DMS153 treated with DMSO at 0.1 percent for 48 hours (cell line): ENCODE measurements around the gene P4HTM.
A peak's percentile ranks its signal among the peaks of the same experiment; 100 is the strongest.

Experiments
- DNase-seq: peaks from one replicate; lab custom pipeline; 2025; ENCODE audit not compliant: unreplicated experiment; lab: John Stamatoyannopoulos, UW

Gene P4HTM

GRCh38 chr3:49023775-49024174 lies 33.7 kb downstream of the P4HTM start:
- DNase-seq = no peak

GRCh38 chr3:49024449-49024848 lies 34.4 kb downstream of the P4HTM start:
- no peak for DNase-seq

DNA sequence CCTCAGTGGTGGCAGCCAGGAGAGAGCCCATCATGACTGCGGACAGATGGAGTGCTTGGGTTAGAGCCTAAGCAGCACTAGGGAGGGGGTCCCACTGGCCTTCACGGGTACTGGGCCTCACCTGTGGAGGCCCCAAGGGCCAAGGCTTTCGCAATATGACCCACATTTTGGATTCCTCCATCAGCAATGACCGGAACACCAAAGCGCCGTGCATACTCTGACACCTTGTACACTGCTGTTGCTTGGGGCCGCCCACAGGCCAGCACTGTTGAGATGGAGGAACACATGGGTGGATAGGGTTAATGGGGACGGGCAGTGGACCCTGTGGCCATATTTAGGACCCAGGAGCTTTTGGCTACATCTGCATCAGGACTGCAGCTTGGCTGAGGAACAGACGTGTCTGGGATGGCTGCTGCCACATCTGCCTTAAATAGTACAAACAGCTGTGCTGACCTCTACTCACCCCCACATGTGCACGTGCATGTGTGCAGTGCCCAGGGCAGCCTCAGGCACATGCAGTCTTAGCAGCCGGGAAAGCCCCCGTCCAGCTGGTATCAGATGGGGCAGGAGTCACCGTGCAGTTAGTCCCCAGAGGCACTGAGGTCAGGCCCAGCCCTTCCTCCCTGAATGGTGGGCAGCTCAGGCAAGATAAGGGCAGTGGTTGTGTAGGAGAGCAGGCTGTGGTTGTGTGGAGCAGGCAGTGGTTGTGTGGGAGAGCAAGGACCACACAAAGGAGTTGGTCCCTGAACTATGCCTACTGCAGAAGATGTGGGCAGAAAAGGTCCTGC lies 35.2 kb downstream of the P4HTM start:
- DNase-seq = no peak

- no peak for DNase-seq
Measured at GRCh38 chr3:49025793-49026520, 35.9 kb downstream of the P4HTM start.

- no peak for DNase-seq
Measured at GRCh38 chr3:49026536-49026935, 36.5 kb downstream of the P4HTM start.

DNA sequence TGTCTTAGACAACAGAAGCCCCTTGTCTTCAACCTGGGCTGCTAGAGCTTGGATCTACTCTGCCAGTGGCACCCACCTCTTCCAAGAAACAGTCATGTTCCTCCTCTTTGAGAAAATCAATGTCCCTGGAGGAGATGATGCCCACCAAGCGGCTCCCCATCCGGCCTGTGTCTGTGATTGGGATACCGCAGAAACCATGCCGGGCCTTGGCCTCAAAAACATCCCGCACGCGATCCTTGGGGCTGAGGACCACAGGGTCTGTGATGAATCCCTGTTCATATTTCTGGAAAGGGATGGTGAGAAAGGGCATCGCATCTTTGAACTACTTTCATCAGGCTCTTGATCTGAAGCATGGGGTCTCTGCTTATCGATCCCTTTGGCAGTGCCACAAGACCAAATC lies 37.6 kb downstream of the P4HTM start:
- no peak for DNase-seq

- DNase-seq = no peak
Measured at GRCh38 chr3:49028298-49028672, 38.2 kb downstream of the P4HTM start.

DNA sequence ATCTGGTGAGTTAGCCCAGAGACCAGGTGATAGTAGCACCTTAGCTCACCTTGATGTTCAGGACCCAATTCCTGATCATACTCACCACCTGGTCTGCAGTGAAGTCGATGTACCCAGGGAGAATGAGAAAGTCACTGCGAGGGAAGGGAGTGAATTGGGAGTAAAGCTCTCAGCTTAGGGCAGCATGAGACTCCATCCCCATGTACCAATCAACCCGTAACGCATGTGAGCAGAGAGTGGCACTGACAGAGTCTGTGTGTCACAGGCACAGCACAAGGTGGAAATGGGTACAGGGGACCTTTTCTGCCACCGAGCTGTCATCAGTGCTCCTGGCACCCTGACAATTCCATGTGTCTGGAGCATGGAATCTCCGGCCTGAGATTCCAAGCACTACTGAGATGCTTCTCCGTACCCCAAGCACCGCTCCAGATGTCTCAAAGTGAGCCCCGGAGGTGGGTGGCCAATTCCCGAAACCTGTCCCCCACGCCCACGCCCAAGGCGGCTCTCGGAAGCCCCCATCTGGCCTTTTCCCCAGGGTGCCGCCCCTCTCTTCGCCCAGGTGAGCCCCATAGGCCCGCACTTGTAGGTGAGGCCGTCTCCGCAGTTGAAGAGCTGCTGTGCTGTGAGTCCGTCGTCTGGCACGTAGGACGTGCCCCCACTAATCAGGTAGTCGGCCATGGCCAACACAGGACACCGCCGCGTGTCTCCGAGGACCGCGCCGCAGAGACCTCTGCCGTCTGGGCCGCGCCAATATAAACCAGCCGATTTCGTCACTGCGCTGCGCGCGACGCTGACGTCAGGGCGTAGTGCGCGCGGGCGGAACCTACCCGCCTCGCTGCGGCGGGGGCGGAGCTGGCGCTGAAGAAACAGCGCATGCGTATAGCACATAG lies 38.9 kb downstream of the P4HTM start, which contains the start of gene IMPDH2:
TSS of gene IMPDH2 (minus strand) at position 726 of the 890 bp plus-strand sequence. CDS start at position 678, 48 bp downstream.
- DNase-seq = peak; percentile 28

DNA sequence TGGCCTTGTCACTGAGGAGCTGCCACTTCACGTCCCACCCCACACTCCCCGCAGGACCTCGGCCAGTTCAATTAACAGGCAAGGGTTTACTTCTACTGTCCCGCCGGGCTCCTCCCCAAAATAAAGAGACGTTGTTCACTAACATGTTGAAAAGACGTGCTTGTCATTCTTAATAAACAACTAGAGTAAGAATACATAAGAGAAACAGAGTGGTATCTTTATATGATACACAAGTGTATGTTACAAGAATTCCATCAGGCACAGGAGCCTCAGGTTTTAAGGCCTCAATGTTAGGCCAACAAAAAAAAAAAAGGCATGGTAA lies 39.5 kb downstream of the P4HTM start:
- no peak for DNase-seq

GRCh38 chr3:49030321-49030720 lies 40.3 kb downstream of the P4HTM start:
- no peak for DNase-seq

DNA sequence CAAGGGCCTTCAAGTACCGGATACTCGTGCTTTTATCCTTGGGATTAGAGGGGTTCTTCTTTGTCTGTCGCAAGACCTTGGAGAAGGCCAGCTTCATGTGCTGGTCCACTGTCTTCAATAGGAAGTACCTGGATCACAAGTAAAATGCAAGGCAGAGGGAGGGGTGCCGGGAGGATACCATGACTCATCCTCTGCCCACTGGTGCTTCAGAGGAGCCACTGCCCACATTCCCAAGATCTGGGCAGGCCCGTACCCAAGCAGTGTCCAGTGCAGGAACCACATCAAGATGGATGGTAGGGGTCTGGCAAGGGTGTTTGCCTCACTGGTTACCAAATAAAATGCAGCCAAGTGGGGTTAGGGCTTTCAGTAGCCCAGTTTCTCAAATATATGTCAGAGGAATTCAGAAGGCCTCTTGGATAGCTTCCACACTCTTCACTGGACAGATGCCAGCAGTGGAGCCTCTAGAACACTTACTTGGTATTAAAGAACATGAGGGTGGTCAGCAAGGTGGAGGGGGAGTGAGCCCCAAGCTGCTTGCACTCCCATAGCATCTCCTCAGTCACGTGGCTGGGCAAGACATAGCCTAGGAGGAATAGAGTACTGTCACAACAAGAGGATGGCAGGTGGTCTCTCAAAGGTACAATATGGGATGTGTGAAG lies 42.7 kb downstream of the P4HTM start:
- no peak for DNase-seq

DNA sequence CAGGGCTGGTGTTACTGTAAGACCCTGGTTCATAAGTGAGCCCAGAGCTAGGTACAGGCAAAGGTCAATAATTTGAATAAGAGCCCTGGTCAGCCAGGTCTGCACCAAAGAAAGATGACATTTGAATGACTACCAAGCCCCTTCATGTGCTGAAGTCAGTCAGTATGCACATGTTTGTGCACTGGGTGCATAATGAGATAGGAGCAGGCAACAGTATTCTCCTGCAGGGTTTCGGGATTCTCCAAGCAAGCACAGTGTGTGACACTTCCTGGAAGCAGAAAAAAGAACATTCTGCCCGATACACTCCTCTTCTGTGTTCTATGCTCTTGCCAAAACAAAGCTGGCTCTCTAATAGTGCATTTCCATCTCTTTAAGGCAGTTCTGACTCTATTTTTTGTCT lies 44.6 kb downstream of the P4HTM start:
- no peak for DNase-seq

GRCh38 chr3:49035281-49035680 lies 45.2 kb downstream of the P4HTM start:
- no peak for DNase-seq

DNA sequence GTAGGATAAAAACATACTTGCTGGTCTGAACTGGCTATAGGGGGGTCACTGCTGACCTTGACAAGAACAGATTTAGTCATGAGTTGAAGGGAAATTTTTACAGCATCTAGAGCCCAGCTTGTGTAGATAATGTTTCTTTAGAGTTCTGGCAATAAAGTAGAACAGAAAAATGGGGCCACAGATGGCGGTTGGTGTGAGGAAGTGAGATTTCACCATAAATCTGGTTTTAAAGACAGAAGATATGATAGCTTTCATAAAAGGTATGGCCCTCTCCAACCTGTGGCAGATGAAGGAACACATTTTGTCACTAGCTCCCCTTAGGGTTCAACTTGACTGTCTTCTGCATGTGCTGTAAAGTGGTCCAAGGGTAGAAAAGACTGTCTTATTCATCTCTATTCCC lies 63.5 kb downstream of the P4HTM start:
- DNase-seq = no peak

DNA sequence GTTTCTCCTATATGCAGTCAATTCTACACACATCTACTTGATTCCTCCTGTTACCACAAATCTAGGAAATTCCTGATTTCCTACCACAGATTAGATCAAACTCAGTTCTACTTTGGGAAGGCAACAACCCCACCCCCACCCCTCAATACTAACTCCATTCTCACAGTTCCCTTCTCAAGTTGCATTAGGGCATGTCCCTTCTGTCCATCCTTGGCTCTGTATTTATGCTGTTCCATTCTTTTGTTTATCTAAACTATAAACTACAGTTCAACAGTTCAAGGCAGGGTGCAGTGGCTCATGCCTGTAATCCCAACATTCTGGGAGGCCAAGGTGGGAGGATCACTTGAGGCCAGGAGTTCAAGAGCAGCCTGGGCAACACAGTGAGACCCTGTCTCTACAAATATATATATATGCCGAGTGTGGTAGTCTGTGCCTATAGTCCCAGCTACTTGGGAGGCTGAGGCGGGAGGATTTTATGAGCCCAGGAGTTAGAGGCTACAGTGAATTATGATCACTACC lies 64.4 kb downstream of the P4HTM start:
- no peak for DNase-seq
